HG02970 (cell line): Measurements from ENCODE around the gene CCDC8.
"Not testable (repeated sequence)": the region's sequence is repeated elsewhere in the genome, so short reads cannot be mapped to it uniquely, and the experiment has no call there.

Source experiments
- ATAC-seq: cut with Tn5 transposase; IDR thresholded peaks from one replicate; pipeline ENCODE4 v1.9.1; 2021; ENCODE audit warnings: mild to moderate bottlenecking, moderate library complexity, moderate number of reproducible peaks; ENCODE audit not compliant: unreplicated experiment, low FRiP score

The CCDC8 gene

GRCh38 chr19:46407856-46408663, 5.3 kb downstream of the CCDC8 start:
- no peak for ATAC-seq

GRCh38 chr19:46406976-46407375, 6.4 kb downstream of the CCDC8 start:
- ATAC-seq: no peak

DNA sequence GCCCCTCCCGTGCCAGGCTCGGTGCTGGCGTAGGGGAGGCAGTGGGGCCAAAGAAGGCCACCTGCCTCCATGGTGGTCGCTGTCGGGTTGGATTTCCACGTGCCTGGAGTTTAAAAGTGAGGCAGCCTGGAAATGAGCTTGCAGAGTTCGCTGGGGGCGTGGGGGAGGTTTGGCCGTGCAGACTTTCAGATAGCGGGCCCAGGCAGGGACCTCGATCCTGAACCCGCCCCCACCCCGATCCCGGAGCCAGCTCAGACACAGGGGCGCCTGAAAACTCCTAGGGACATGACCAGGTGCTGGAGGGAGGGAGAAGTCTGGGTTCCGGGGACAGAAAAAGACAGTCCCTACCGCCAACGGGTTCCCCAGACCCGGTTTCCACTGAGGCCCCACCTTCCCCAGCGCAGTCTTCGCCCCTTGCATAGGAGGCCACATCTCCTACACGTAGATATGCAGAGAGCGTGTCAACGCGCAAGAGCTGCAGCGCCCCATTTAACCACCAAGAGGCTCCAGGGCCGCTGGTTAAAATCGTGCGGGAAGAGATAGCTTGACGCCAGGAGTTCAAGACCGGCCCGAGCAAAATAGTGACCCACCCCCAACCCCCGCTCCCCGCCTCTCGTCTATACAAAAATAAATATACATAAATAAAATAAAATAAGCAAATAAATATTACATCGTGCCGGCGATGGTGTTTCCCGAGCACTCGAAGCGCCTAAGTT, 8.5 kb downstream of the CCDC8 start:
- no peak for ATAC-seq

DNA sequence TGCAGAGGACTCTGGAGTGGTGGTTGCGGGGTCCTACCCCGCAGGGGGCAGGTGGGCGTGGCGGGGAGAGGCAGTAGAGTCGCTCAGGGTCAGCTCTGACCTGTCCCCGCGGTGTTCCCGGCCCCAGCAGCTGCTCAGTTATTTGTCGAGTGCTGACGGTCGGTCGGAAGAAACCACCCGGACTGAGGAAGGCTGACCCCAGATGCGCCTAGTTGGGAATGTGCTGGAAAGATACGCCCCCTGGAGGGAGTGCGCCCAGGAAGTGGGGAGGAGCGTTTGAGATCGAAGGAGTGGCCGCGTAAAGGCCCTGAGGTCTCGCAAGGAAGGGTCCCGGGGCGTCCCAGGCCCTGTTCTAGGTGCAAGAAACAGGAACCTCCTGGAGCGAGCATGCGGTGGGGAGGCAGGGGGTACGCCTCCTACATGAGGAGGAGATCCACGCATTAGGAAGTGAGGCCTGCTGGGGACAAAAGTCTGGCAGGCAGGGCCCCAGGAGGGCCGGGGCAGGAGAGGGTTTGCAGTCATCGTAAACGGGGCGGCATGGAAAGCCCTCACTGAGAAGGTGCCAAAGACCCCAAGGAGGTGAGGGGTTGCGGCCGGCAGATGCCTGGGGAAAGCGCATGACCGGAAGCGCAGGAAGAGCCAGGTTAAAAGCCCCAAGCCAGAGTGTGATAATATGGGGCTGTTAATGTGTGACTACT, 9.2 kb downstream of the CCDC8 start:
- ATAC-seq: no peak

- no peak for ATAC-seq
These were observed 10.6 kb downstream of the CCDC8 start for GRCh38 chr19:46402725-46403124.

GRCh38 chr19:46397801-46398479, 15.4 kb downstream of the CCDC8 start:
- ATAC-seq: not testable (repeated sequence)

DNA sequence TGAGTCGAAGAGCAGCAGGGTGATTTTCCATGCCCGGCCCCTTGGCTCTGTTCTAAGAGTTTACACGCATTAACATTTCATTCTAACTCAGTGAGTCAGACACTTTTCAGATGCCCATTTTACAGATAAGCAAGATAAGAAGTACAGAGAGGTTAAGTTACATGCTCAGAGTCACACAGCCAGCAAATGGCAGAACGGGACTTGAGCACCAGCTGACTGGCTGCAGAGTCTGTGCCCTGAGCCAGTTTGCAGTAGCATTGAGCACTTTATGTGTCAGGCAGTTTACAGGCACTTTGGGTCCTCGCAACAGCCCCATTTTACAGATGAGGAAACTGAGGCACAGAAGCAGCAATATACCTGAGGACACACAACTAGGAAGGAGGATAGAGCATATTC, 19.0 kb downstream of the CCDC8 start:
- no peak for ATAC-seq

DNA sequence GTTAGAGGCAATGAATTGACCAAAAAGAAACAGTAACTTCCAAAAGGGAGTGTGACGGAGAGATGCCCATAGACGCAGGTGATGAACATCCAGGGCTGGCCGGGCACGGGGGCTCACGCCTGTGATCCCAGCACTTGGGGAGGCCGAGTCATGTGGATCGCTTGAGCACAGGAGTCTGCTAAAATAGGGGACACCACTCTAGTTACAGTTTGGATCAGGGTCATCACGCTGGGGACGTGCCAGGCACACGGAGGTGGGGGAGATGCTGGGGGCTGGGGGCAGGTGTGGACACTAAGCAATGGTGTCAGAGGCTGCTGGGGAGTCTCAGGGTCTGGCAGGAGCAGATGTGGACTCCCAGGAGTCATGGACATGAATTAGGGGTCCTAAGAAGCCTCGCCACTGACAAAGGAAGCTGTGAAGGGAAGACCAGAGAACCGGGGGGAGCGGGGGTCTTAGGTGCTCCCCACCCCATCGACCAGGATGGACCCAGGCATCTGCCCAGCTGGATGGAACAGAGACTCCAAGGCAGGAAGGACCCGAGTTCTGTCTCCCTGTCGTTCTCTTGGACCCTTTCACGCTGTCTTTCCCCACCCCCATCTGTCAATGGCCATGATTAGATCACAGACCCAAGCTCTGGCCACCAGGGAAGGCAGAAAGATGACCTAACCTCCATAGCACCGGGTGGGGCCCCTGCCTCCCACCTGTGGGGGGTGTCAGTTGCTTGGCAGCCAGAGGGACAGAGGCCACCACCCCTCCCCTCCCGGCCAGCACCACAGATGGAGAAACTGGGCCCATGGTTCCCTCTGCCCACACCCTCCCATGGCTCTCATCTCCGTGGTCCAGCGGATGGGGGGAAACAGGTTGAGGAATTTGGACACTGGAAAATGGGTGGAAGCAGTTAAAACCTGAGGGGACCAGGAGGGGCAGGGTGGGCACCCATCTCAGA, 19.6 kb downstream of the CCDC8 start:
- ATAC-seq: no peak

DNA sequence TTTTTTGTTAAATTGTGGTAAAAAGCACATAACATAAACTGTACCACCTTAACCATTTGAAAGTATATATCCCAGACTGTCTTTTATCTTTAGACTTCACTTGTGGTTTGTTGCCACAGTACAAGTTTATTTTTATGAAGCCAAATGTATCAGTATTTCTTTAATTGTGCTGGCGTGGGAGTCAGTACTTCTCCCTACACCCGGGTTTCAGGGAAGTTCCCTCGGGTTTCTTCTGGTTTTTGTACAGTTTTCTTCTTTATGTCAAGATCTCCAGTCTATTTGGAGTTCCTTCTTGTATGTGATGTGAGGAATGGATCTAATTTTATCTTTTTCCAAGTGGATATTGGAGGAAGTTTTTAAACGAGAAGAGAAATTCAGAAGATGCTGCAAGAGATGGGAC, 20.5 kb downstream of the CCDC8 start:
- ATAC-seq: no peak

DNA sequence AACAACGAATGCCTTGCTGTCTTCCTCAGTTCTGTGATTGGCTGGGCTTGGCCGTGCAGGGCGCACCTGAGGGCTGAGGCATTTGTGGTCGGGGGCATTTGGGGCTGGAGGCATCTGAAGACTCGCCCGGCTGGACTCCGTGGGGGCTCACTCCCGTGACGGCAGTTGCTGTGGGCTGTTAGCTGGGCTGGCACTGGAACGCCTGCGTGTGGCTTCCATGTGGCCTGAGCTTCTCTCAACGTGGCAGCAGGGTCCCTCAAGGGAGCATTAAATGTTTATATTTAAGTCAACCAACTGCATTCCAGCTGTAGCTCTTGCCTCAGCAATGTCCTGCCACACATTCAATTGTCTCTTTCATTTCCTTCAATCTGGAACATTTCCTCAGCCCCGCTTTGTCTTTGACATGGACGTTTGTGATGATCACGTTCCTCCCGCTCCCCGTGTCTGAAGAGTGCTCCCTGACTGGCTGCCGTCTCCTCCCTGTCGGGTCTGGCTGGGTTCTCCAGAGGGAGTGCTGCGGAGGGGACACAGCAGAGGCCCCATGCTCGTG, 21.0 kb downstream of the CCDC8 start:
- no peak for ATAC-seq

- no peak for ATAC-seq
These were observed 21.8 kb downstream of the CCDC8 start for GRCh38 chr19:46391296-46392251.

- no peak for ATAC-seq
These were observed 22.5 kb downstream of the CCDC8 start for GRCh38 chr19:46390866-46391265.

- ATAC-seq: no peak
These were observed 23.1 kb downstream of the CCDC8 start for GRCh38 chr19:46390121-46390858.

- no peak for ATAC-seq
These were observed 24.9 kb downstream of the CCDC8 start for GRCh38 chr19:46388311-46389095.

GRCh38 chr19:46387713-46388130, 25.6 kb downstream of the CCDC8 start:
- ATAC-seq: no peak

GRCh38 chr19:46386996-46387712, 26.2 kb downstream of the CCDC8 start:
- no peak for ATAC-seq
